Left colon (tissue), 2 donors: ENCODE measurements around the gene IL10. TPM values are rescaled to one million over a fixed set of nuclear protein-coding genes. Genes with fewer than 3 reads are reported as not detected.
"Not testable (repeated sequence)": the region's sequence is repeated elsewhere in the genome, so short reads cannot be mapped to it uniquely, and the experiment has no call there.

Source experiments
- ATAC-seq: fragments of 200-7000 bp; cut with Tn5 transposase; one replicate; pipeline ENCODE4 v1.9.1; 2020; ENCODE audit warnings: mild to moderate bottlenecking, moderate library complexity
- DNase-seq, 2 donors: peaks; one replicate each; pipeline ENCODE4 v3.0.0-alpha.2; 2020
- intact Hi-C, 2 donors: fragments of 100-400 bp; cut with DNase I in 1 of 2; cut with micrococcal nuclease in 1 of 2; formaldehyde crosslinking; loops; one replicate each; pipeline versions ENCODE4 v1.11.2 to v1.14.0; 2022; cut with DNase I, micrococcal nuclease
- total RNA-seq, 2 donors: library from RNA; stranded (reverse); fragmentation: NEBNext Ultra II Directional; extraction: Animal tissue kit (Norgen Biotek cat#: 25700); gene quantifications; one replicate each; pipeline ENCODE4 v1.2.1, GENCODE V29; 2021
- donor health status: DM: no; HTN: no; CAD: no.
- donor health status: DM: yes; HTN: yes; CAD: no.

IL10 gene
- total RNA-seq, 2 donors from 2014 or later = 1.1 to 1.5 TPM

DNA sequence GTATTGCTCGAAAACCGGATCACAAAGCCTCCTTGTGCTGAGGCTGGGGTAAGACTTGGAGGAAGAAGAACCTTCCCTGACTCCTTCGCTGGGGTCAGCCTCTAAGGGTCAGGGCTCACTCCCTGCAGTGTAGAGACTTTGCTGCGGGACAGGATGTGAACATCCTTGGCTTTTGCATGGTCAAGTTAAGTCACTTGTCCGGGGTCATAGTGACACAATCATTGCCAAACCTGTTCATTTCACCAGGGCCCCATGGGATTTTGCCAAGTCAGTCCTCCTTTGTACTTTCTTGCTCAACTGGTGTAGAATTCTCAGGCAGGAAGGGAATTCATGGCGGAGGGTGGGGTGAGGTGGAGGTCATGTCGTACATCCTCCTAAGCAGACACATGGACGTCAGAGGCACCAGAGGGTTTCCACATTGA, 24.7 kb upstream of the IL10 start:
- DNase-seq (no peak), ATAC-seq (no peak)
- intact Hi-C loops = no loop called here

DNA sequence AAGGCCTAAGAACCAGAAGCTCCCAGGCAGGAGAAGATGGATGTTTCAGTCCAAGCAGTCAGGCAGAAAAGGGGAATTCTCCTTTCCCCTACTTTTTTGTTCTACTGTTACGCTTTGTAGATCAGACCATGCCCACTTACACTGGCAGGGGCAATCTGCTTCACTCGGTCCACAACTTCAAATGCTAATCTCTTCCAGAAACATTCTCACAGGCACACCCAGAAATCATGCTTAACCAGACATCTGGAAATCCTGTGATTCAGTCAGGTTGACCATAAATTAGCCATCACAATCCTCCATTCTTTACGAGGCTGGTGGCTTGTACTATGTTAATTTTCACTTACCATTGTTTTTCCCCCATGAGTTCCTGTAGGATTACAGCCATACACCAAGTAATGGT, 23.8 kb upstream of the IL10 start:
- intact Hi-C loops = no loop called here
- ATAC-seq = no peak
- no peak for DNase-seq

DNA sequence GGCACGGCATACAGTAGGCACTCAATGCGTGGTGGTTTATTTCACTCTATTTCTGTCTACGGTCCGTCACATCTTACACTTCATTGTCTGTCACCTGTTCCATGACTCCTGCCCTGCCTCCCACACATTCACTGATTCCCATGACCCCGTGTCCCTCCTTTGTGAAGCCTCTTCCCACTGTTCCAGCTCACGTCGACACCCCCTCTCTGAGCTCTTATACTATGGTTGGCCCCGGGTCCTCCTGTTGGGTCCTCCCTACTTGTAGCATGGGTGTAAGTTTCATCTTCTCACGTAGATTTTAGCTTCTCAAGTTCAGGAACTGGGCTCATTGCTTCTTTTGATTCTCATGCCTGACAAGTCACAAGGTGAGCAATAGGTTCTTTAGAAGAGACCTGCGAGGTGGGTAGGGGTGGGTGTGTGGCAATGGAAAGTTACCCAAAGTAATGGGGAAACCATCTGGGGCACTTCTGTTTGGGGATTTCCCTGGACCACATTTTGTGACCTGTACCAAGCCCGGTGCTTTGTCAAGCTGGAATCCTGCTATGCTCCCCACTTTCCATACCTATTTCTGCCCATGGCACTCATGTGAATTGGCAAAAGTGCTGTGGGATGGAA, 22.1 kb upstream of the IL10 start:
- no peak for DNase-seq
- intact Hi-C loops = no loop called here
- no peak for ATAC-seq

DNA sequence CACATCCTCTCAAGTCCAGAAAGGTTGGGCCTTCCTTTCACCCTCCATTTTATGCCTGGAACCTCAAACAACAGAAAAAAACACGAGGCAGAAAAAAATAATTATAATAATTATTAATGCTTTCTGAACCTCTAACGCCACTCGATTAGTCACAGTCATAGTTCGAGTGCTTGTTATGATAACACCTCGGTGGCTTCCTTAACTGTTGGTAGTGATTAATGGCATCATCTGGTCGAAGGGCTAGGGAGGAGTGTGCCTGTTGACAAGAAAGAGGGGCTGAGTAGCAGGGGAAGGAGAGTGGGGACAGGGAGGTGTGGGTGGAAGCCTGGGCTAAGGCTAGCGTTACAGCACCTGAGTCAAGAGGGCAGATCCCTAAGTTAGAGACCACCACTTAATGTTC, 21.3 kb upstream of the IL10 start:
- no peak for ATAC-seq
- intact Hi-C loops = no loop called here
- no peak for DNase-seq

DNA sequence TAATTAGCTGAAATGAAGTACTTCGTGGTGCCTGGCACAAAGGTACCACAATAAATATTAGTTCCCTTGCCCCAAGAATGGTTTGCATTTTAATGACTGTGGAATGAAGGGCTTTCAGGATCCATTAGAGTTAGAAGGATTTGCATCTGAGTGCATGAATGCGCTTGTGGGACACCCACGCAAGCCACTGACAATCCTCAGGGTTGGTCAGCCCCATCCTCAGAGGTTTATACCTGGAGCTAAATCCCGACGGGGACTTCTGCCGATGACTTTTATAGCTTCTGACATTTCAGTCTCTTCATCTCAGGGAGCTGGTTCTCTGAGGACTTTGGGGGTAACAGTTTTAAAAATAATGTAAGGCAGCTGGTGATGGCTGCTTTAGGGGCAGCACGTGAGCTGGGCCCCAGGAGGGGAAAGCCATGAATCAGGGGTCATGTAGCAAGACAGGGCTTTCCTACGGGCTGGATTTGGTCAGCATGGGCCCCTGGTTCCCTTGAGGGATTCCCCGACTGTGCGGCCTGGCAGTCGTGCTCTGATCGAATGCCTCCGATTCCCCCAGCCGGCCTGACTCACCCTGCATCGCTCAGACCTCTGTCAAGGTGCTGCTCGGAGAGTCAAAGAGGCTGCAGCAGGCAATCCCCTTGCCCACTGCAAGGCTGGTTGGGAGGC, 20.8 kb upstream of the IL10 start:
- no peak for ATAC-seq

DNA sequence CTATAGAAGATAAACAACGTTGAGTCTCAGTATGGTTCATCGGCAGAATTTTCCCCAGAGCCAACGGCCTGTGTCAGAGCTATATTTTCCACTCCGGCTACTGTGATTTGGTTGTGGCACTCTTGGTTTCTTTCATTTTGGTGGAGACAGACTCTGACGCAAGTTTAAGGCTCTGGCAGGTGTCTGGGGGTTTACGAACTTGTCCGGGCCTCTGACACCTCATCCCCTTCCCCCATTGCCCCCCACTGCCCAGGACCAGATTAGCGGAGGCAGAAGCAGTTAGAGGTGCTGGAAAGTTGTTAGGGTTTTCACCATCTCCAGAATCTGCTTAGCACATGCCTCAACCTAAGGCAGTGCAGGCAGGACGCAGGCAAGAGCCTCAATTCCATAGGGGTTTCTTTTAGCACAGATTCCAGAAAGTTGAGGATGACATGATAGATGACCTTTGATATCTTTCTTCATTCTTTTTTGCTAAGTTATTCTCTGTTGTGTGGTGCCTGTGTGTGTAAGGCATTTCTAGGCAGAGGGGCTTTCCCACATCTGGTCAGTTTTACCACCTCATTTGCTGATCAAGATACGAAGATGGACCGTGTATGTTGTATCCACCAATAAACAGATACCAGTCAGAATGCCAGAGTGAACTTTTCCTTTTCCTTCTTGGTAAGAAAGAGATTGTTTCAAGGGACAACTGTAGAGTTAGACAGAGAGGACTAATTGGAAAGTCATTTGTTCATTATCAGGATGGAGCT, 18.4 kb upstream of the IL10 start:
- no peak for DNase-seq
- no peak for ATAC-seq
- intact Hi-C loops = no loop called here

More for the DNA sequence above, 20.8 kb upstream of the IL10 start:
- intact Hi-C loops = no loop called here
- DNase-seq = no peak

DNA sequence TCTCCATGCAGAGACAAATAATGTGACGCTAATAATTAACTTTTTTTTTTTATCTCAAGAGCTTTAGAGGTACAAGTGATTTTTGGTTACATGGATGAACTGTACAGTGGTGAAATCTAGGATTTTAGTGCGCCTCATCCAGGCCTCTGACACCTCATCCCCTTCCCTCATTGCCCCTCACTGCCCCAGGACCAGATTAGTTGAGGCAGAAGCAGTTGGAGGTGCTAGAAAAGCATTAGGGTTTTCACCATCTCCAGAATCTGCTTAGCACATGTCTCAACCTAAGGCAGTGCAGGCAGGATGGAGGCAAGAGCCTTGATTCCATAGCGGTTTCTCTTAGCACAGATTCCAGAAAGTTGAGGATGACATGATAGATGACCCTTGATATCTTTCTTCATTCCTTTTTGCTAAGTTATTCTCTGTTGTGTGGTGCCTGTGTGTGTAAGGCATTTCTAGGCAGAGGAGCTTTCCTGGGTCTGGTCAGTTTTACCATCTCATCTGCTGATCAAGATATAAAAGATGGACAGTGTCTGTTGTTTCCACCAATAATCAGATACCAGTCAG, 16.3 kb upstream of the IL10 start:
- intact Hi-C loops = no loop called here
- ATAC-seq = no peak

DNA sequence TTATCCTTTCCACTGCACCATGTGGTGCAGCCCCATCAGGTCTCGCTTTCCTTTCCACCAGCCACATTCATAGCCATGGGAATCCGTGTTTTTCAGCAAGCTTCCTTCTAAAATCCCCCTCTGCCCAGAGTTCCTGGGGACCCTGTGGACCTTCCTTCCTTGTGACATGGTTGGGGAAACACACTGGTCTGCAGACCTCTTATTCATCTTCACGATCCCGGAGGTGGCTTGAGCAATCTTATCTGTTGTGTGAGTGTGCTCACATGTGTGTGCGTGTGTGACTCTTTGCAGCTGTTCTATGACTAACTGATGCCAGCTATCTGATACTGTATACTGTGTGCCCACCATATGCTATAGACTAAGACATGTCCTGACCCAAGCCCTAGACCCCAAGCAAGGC, 15.6 kb upstream of the IL10 start:
- intact Hi-C loops = no loop called here
- no peak for DNase-seq
- ATAC-seq = no peak

More for the DNA sequence above, 16.3 kb upstream of the IL10 start:
- no peak for DNase-seq

DNA sequence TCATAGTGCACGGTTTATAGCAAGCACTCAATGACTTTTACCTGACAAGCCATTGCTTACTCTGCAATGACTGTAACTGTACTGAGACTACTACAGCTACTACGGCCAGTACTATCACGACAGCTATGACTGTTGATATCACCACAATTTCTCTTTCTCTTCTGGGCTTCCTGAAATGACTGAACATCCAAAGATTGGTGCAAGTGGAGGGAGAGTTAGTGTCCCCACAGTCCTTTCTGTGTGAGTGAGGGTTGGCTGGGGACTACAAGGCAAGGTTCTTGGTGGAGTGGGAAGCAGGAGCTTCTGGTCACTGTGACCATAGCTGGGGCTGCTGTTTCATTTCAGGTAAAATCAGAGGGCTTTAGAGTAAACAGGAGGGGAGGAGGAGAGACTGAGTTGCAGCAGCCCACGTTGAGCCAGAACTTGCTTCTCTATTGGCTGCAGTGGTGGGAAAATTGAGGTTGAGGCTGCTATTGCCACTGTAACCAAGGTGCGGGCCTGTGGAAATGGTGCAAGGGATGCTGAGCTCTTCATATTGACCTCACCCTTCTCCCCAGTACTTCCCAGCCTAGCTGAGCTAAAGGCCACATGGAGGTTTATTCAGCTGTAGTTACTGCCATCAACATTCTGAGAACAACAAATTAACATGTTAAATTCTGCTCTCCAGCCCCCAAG, 14.1 kb upstream of the IL10 start:
- ATAC-seq = no peak
- DNase-seq = no peak
- intact Hi-C loops = no loop called here

DNA sequence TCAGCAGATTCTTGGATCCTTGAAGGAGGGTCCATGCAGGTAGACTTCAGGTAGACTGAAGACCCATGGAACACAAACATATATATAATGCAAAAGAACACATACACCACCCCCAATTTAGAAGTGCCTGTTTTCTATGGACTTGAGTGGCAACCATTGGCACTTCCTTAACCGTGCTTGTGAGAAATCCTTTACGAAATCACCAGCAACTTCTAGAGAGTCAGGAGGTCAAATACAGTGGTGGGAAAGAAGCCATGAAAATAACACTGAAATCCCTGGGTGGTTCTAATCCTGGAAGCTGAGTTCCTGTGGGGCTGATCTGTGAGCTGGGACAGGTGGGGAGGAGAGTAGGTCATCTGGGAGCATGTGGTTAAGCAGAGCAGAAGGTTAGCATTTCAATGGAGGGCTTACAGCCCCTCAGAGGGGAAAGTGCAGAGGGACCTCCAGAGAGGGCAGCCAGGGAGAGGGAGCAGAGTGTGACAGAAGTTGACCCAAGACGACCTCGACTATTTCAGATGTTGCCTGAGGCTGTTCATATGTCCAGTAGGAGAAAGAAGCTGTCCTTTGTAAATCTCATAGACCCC, 13.0 kb upstream of the IL10 start:
- DNase-seq (no peak), ATAC-seq (no peak)
- intact Hi-C loops = no loop called here

DNA sequence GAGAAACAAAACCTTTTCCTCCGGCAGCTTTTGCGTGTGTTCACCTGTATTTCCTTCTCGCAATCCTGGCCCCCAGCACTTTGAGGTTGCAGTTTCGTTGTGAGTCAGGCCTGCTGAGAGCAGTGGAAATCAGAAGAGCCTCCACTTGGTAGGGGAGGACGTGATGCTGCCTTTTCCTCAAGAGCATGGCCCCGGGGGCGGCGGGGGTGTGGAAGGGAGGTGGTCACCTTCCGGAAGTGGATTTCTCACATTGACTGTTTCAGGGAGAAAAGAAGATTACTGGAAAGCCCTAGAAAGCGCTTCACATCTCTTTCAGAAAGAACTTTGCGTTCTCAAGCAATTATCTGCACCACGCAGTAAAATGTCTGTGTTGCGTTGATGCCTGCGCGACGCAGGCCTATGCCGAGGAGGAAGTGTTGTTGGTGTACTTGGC, 12.2 kb upstream of the IL10 start:
- DNase-seq (peak; percentile 30 to 43), ATAC-seq (no peak)
- intact Hi-C loops = no loop called here

DNA sequence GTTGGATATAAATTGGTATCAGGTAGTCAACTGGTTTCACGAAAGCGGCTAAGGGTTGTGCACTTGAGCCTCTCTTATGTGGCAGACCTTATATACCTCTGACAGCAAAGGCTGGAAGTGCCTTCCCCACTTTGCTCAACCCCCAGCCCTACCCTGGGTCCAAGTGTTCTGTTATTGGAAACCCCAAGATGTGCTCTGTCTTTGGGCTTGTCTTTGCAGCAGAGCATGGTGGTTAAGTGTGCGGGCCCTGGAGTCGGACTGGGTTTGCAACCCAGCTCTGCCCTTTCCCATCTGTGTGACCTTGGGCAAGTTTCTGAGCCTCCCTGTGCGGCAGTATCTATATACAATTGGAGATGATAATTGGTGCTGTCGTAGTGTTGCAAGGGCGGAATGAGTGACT, 11.2 kb upstream of the IL10 start:
- intact Hi-C loops = no loop called here
- ATAC-seq = no peak
- DNase-seq = no peak

DNA sequence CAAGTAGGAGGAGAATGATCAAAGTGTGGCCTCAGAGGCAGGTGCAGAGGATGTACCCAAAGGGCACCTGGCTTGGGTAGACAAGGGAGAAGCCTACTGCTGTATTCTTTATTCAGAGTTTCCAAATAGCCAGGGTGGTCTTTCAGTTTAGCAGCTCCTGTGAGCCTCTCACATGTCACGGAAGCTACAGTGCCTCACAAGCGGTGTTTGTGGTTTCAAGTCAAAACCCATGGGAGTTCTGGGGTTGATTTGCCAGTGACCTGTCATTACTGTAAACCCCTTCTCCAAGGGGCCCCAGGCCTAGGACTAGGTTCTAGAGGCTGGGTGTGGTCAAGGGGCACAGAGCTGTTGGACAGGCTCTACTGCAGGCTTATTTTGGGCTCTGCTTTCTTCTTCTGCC, 10.2 kb upstream of the IL10 start:
- intact Hi-C loops = no loop called here
- DNase-seq = no peak
- no peak for ATAC-seq

DNA sequence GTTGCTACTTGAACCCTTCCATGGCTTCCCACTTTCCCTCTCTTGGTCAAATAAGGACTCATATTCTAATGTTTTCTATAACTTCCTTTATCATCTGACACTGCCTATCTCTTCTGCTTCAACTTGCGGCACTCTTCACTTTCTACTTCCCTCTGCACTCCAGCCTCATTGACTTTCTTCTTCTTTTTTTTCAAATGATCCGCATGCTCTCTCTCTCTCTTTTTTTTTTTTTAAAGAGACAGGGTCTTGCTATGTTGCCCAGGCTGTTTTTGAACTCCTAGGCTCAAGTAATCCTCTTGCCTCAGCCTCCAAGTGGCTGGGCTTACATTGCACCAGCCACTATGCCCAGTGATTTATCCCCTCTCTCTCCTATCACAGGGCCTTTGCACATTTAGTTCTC, 7.3 kb upstream of the IL10 start:
- DNase-seq (no peak), ATAC-seq (no peak)
- intact Hi-C loops = no loop called here

DNA sequence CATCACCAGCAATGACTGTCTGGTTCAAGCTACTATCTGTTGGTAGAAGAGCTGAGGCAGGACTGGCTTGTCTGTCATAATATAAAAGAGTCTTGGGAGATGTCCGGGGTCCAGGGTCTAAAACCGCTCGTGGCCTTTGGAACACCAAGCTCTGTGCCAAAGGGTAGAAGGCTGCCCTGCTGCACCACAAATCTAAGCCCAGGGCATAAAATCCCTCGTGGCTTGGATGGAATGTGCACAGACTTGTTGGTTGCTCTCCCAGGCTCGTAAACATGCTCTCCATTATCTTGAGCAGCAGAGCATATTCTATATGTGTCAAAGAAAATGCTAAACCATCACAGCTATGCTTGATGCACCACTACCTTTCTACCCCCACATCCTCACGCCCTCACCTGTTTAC, 6.6 kb upstream of the IL10 start:
- DNase-seq, ATAC-seq, intact Hi-C loops: not testable (repeated sequence)

DNA sequence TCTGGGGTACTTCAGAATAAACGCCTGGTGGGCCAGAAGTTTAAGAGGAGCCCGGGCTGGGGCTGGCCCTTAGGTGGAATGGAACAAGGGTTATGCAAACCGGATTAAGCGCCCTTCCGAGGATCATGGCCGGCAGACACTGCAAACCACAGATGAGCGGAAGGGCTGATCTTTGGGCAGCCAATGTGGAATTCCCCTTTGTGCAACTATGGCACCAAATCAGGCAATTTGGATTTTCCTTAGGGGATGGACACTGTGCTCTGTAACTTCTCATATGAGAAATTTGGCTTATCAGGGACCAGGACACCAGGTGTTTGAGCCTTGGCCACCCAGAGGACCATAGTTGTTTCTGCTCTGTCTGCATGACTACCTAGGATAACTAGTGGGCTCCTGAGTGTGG, 5.7 kb upstream of the IL10 start:
- ATAC-seq (no peak), DNase-seq (no peak)
- intact Hi-C loops = no loop called here

DNA sequence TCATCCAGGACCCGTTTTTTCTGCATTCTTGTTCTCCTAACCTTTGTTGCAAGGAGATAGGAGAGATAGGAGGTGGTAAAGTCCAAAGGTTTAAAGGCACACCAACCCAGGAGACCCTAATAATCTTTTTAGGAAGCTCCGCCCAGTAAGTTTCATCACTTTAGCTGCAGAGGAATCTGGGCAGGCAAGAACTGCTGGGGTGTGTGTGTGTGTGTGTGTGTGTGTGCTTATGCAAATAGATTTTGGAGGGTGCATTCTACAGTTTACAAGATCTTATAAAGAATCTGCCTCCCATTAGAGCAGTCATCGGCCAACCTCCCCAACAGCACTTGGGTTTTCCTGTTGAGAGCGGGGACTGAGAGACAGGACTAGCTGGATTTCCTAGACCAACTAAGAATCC, 3.9 kb upstream of the IL10 start:
- DNase-seq (no peak), ATAC-seq (no peak)
- intact Hi-C loops = no loop called here

DNA sequence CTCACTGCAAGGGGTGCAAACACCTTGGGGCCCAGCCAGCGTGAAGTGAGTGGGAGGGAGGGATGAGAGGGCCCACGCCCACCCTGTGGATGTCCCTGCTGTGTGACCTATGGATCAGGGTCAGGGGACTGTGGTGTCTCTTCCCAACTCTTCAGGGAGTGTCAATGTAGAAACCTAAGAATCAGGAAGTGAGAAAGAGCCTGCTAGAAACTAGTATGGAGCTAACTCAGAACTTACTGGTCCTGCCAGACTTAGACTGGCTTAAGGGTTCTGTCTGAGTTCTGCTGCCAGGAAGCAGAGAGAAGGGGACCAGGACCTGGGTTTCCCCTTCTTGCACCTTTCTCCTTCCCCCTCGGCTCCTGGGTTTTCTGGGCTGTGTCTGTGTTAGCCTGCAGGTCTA, 1.8 kb upstream of the IL10 start:
- ATAC-seq (no peak), DNase-seq (no peak)
- intact Hi-C loops = no loop called here

DNA sequence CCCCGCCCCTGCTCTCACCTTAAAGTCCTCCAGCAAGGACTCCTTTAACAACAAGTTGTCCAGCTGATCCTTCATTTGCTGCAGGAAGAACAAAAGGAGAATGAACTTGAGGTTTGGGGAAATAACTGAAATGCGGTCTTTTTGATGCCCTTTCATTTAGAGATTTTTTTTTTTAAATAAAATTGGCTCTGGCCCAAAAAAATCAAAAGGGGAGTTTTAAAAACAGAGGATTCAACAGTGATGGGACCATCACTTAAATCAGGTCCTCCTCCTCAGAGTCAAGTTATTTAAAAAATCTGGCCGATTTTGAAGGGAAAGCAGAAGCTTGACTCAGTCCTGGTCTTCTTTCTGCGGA, 979 bp downstream of the IL10 start:
- ATAC-seq (no peak), DNase-seq (no peak)
- intact Hi-C loops = no loop called here
